GDM1 (cell line): ENCODE measurements around the gene AGBL3.
"Not testable (repeated sequence)": the region's sequence is repeated elsewhere in the genome, so short reads cannot be mapped to it uniquely, and the experiment has no call there.

ENCODE experiments used
- DNase-seq: peaks from one replicate; lab custom pipeline; 2025; lab: John Stamatoyannopoulos, UW

Gene AGBL3

GRCh38 chr7:135077642-135078041 is 91.3 kb downstream of the AGBL3 start:
- DNase-seq, result no peak

GRCh38 chr7:135078051-135078450 is 91.7 kb downstream of the AGBL3 start:
- no peak for DNase-seq

- no peak for DNase-seq
These were observed 92.8 kb downstream of the AGBL3 start for GRCh38 chr7:135079068-135079467.

GRCh38 chr7:135083005-135083404 is 96.7 kb downstream of the AGBL3 start:
- DNase-seq, result no peak

GRCh38 chr7:135088566-135088965 is 102.3 kb downstream of the AGBL3 start:
- no peak for DNase-seq

- no peak for DNase-seq
These were observed 105.4 kb downstream of the AGBL3 start for GRCh38 chr7:135091717-135092116.

- no peak for DNase-seq
These were observed 108.3 kb downstream of the AGBL3 start for GRCh38 chr7:135094472-135095237.

GRCh38 chr7:135095450-135095849 is 109.1 kb downstream of the AGBL3 start:
- no peak for DNase-seq

GRCh38 chr7:135098391-135098790 is 112.1 kb downstream of the AGBL3 start:
- DNase-seq, result no peak

GRCh38 chr7:135100856-135101255 is 114.5 kb downstream of the AGBL3 start:
- DNase-seq, result no peak

GRCh38 chr7:135102372-135102771 is 116.1 kb downstream of the AGBL3 start:
- DNase-seq, result no peak

- DNase-seq, result no peak
These were observed 123.3 kb downstream of the AGBL3 start for GRCh38 chr7:135109562-135109961.

- no peak for DNase-seq
These were observed 123.7 kb downstream of the AGBL3 start for GRCh38 chr7:135109976-135110375.

GRCh38 chr7:135111379-135111778 is 125.1 kb downstream of the AGBL3 start:
- no peak for DNase-seq

- DNase-seq, result no peak
These were observed 128.3 kb downstream of the AGBL3 start for GRCh38 chr7:135114622-135115021.

GRCh38 chr7:135117096-135117495 is 130.8 kb downstream of the AGBL3 start:
- DNase-seq, result no peak

GRCh38 chr7:135121868-135122267 is 135.6 kb downstream of the AGBL3 start:
- no peak for DNase-seq

- DNase-seq, result not testable (repeated sequence)
These were observed 138.3 kb downstream of the AGBL3 start for GRCh38 chr7:135124631-135125030.

- no peak for DNase-seq
These were observed 142.6 kb downstream of the AGBL3 start for GRCh38 chr7:135128931-135129330.

GRCh38 chr7:135129579-135129978 is 143.3 kb downstream of the AGBL3 start:
- no peak for DNase-seq

GRCh38 chr7:135143885-135144668 is 157.8 kb downstream of the AGBL3 start:
- DNase-seq, result no peak

GRCh38 chr7:135147341-135147898 is 161.1 kb downstream of the AGBL3 start:
- no peak for DNase-seq
